Sigmoid colon (tissue), 4 donors: ENCODE results near the gene GABRB3.

Experiments used
- EP300 ChIP-seq, 4 donors: sonication (generic); formaldehyde crosslinking; IDR thresholded peaks; one replicate each; pipeline ENCODE4 v1.6.1; 2017; ENCODE audit warnings: antibody characterized with exemption in 4 of 4
- POLR2A ChIP-seq, 2 donors: fragments of 450-650 bp; IDR thresholded peaks; one replicate each; pipeline ENCODE4 v1.6.1; 2016; ENCODE audit warnings: antibody characterized with exemption in 2 of 2, mild to moderate bottlenecking in 2 of 2, moderate library complexity in 2 of 2
- TF ChIP-seq, protein P1 (sequence below), 4 experiments: fragments of 450-650 bp in 3 of 4; fragments of 200-600 bp in 1 of 4; IDR thresholded peaks; one replicate each; pipeline ENCODE4 v1.5.1; 2016 to 2019; ENCODE audit warnings: antibody characterized with exemption in 4 of 4, mild to moderate bottlenecking in 3 of 4, moderate library complexity in 2 of 4

DNA sequence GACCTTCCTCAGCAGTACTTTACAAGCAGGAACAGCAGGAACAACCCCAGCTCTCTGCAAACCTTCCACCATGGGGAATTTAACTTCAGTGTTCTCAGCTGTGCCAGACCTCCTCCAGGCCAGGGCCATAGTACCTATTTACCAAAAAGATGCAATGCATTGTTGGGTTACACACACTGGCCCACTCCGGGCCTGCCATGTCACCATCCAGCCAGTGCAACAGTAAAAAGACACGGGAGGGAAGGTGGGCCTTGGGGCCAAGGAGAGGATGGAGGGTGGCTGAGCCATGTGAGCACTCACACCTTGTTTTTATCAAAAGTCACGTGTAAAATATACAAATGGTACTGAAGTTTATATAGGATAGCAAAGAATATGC lies 157.0 kb downstream of the GABRB3 start:
- TF ChIP-seq, protein P1, sequence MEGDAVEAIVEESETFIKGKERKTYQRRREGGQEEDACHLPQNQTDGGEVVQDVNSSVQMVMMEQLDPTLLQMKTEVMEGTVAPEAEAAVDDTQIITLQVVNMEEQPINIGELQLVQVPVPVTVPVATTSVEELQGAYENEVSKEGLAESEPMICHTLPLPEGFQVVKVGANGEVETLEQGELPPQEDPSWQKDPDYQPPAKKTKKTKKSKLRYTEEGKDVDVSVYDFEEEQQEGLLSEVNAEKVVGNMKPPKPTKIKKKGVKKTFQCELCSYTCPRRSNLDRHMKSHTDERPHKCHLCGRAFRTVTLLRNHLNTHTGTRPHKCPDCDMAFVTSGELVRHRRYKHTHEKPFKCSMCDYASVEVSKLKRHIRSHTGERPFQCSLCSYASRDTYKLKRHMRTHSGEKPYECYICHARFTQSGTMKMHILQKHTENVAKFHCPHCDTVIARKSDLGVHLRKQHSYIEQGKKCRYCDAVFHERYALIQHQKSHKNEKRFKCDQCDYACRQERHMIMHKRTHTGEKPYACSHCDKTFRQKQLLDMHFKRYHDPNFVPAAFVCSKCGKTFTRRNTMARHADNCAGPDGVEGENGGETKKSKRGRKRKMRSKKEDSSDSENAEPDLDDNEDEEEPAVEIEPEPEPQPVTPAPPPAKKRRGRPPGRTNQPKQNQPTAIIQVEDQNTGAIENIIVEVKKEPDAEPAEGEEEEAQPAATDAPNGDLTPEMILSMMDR (IDR thresholded peaks at IDR 0.05) = no peak
- TF ChIP-seq POLR2A (IDR thresholded peaks at IDR 0.05) (no peak), EP300 (IDR thresholded peaks at IDR 0.05) (no peak)
